ENCODE results near the gene AHRR.

- TF ChIP-seq POLR2AphosphoS5 (IDR thresholded peaks at IDR 0.05): no peak
- no peak for TF ChIP-seq CTCF (IDR thresholded peaks at IDR 0.05)
- TF ChIP-seq POLR2A (IDR thresholded peaks at IDR 0.05): no peak
- no peak for TF ChIP-seq EP300 (IDR thresholded peaks at IDR 0.05)
Observed at GRCh38 chr5:462051-462481, 140.6 kb downstream of the AHRR start.

Measured in sigmoid colon (tissue), 4 donors.